Mucosa of gallbladder (tissue), 1 donor: Measurements from ENCODE around the gene COL25A1. TPM values are rescaled to one million over a fixed set of nuclear protein-coding genes. Genes with fewer than 3 reads are reported as not detected.

Source experiments
- DNase-seq: peaks from one replicate; pipeline ENCODE4 v3.0.0-alpha.2; 2020; ENCODE audit warnings: low spot score
- total RNA-seq: library from RNA; stranded (reverse); gene quantifications from one replicate; pipeline ENCODE4 v1.2.1, GENCODE V29; 2021
- donor health status: DM: no; HTN: no; CAD: no.

Gene COL25A1
- total RNA-seq, 1 donor from 2014 or later: 0.55 TPM

GRCh38 chr4:108763986-108764385, 538.5 kb downstream of the COL25A1 start:
- DNase-seq: no peak

DNA sequence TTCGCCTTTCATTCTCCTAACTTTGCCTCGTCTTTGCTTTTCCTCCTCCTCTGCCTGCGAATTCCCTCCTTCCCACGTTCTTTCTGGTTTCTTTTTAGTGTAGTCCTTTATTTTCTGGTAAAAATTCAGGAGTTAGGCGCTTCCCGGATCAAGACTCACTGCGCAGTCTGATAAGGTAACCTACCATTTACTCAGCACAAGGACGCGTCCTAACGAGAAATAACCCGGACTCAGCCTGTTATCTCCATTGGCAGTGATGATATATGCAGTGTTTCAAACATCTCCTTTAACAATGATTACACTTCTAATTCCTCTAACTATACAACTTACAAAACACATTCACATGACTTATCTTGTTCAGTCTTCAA, 539.2 kb downstream of the COL25A1 start:
- no peak for DNase-seq

DNA sequence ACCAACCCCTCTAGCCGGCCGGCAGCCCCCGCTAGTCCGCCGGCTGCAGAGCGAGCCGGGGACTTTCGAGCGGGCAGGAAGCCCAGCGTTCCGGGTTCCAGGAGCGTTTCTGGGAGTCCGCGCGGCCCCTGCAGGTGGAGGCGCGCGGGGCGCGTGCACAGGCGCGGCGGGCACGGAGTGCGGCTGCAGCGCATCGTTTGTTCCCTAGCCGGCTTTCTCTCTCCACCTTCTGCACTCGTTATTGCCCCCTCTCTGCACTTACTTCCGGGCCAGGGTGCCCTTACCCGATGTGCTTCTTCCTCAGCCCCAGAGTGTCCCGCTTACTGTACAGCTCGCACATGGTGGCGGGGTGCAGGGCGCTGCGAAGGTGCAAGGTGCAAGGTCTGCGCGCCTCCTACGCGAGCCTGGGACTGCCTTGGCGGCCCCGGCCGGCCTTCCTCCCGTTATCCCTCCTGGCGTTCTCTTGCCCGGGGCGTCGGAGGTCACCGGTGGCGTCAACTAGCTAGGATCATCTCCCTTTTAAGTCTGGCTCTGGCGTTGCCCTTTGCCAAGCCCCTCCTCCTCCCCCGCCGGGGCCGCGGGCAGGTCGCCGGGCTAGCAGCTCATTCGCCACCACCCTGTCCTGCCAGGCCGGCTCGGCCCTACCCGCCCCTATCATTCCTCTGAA, 539.8 kb downstream of the COL25A1 start, which contains the start of gene ETNPPL:
Gene ETNPPL (minus strand): TSS at position 495 of the 667 bp plus-strand sequence. CDS start 155 bp downstream, at position 340.
- no peak for DNase-seq

Other genes with a start within 250 kb of the COL25A1 start
- 32.8 TPM for gene SEC24B, start 131.2 kb upstream of the COL25A1 start, total RNA-seq